Large intestine (tissue), 3 donors: ENCODE results near the gene RNF145. TPM values are rescaled to one million over a fixed set of nuclear protein-coding genes. Genes with fewer than 3 reads are reported as not detected.

Experiments
- DNase-seq, 2 donors: peaks; one replicate each; pipeline versions ENCODE4 v3.0.0 to v3.0.0-alpha.2; 2013
- H3K27ac ChIP-seq: one replicate; pipeline ENCODE4 v1.5.1; 2013; ENCODE audit warnings: low read length
- H3K27me3 ChIP-seq: 2 replicates; pipeline ENCODE4 v1.6.1; 2013; ENCODE audit warnings: low read length; ENCODE audit not compliant: control insufficient read depth, insufficient read depth
- H3K36me3 ChIP-seq: 2 replicates; pipeline ENCODE4 v1.6.1; 2013; ENCODE audit warnings: low read length; ENCODE audit not compliant: control insufficient read depth, insufficient read depth
- H3K4me1 ChIP-seq: one replicate; pipeline ENCODE4 v1.6.1; 2013; ENCODE audit warnings: low read length; ENCODE audit not compliant: control insufficient read depth, insufficient read depth
- H3K4me3 ChIP-seq: one replicate; pipeline ENCODE4 v1.5.1; 2013; ENCODE audit warnings: low read length
- H3K9me3 ChIP-seq: one replicate; pipeline ENCODE4 v1.6.1; 2013; ENCODE audit warnings: mild to moderate bottlenecking, low read depth, low read length, moderate library complexity; ENCODE audit not compliant: control insufficient read depth
- WGBS: methylation state at CpG from one replicate; pipeline ENCODE4 v1.1.5; 2013; ENCODE audit warnings: low lambda C conversion rate; ENCODE audit not compliant: insufficient coverage; 5-methylcytosine and 5-hydroxymethylcytosine counted together
- polyA plus RNA-seq: library from polyadenylated mRNA; unstranded; fragments of 120-200 nt; gene quantifications from one replicate; pipeline ENCODE4 v1.2.1, GENCODE V29; 2013

RNF145 gene
- polyA plus RNA-seq, 1 donor: 52.6 TPM

GRCh38 chr5:159198063-159199036 lies 11.0 kb downstream of the RNF145 start:
- WGBS: 100% methylated on average over 1 of the region's 5 CpGs
- Histone ChIP-seq H3K4me1 (no peaks in the 10 kb centered on the region), H3K9me3 (no peaks in the 10 kb centered on the region), H3K27me3 (no peaks in the 10 kb centered on the region), H3K4me3 (no peak overlapping the region), H3K27ac (no peak overlapping the region), H3K36me3 (peaks cover 27% of the 10 kb centered on the region)
- DNase-seq: no peak

- Histone ChIP-seq H3K4me3 (no peak overlapping the region), H3K36me3 (peaks cover 26% of the 10 kb centered on the region), H3K27ac (no peak overlapping the region), H3K9me3 (no peaks in the 10 kb centered on the region), H3K4me1 (no peaks in the 10 kb centered on the region), H3K27me3 (no peaks in the 10 kb centered on the region)
- no peak for DNase-seq
- 100% methylated on average over 1 of the region's 2 CpGs for WGBS
Measured at GRCh38 chr5:159195775-159196174, 13.6 kb downstream of the RNF145 start.

- peaks cover 44% of the 10 kb centered on the region for H3K36me3 ChIP-seq
- H3K27ac ChIP-seq: no peak overlapping the region
- WGBS: no CpG with 5 or more reads among the region's 3 CpGs
Measured at GRCh38 chr5:159190170-159190569, 19.2 kb downstream of the RNF145 start.

GRCh38 chr5:159189310-159189709 lies 20.0 kb downstream of the RNF145 start:
- Histone ChIP-seq H3K4me3 (no peak overlapping the region), H3K36me3 (peaks cover 42% of the 10 kb centered on the region), H3K27ac (no peak overlapping the region), H3K9me3 (no peaks in the 10 kb centered on the region), H3K27me3 (no peaks in the 10 kb centered on the region), H3K4me1 (no peaks in the 10 kb centered on the region)
- no peak for DNase-seq
- WGBS: 100% methylated on average over 2 of the region's 4 CpGs

More at GRCh38 chr5:159190170-159190569, 19.2 kb downstream of the RNF145 start:
- no peak for DNase-seq
- Histone ChIP-seq H3K9me3 (no peaks in the 10 kb centered on the region), H3K4me1 (no peaks in the 10 kb centered on the region), H3K4me3 (no peak overlapping the region), H3K27me3 (no peaks in the 10 kb centered on the region)

GRCh38 chr5:159187719-159188118 lies 21.6 kb downstream of the RNF145 start:
- WGBS: no CpG with 5 or more reads among the region's 3 CpGs
- Histone ChIP-seq H3K27me3 (no peaks in the 10 kb centered on the region), H3K9me3 (no peaks in the 10 kb centered on the region), H3K4me3 (no peak overlapping the region), H3K4me1 (no peaks in the 10 kb centered on the region), H3K36me3 (peaks cover 33% of the 10 kb centered on the region), H3K27ac (no peak overlapping the region)
- no peak for DNase-seq

GRCh38 chr5:159186319-159186718 lies 23.0 kb downstream of the RNF145 start:
- no CpG with 5 or more reads among the region's 4 CpGs for WGBS

GRCh38 chr5:159185773-159186172 lies 23.6 kb downstream of the RNF145 start:
- DNase-seq: no peak
- no peaks in the 10 kb centered on the region for H3K4me1 ChIP-seq
- no peaks in the 10 kb centered on the region for H3K9me3 ChIP-seq
- H3K36me3 ChIP-seq: peaks cover 34% of the 10 kb centered on the region
- no CpG with 5 or more reads among the region's 10 CpGs for WGBS
- H3K27ac ChIP-seq: no peak overlapping the region
- no peaks in the 10 kb centered on the region for H3K27me3 ChIP-seq
- no peak overlapping the region for H3K4me3 ChIP-seq

More at GRCh38 chr5:159186319-159186718, 23.0 kb downstream of the RNF145 start:
- Histone ChIP-seq H3K9me3 (no peaks in the 10 kb centered on the region), H3K27me3 (no peaks in the 10 kb centered on the region), H3K4me1 (no peaks in the 10 kb centered on the region), H3K36me3 (peaks cover 32% of the 10 kb centered on the region), H3K4me3 (no peak overlapping the region), H3K27ac (no peak overlapping the region)
- no peak for DNase-seq

- DNase-seq: no peak
- Histone ChIP-seq H3K9me3 (no peaks in the 10 kb centered on the region), H3K27me3 (no peaks in the 10 kb centered on the region), H3K4me1 (peaks cover under 1% of the 10 kb centered on the region), H3K27ac (no peak overlapping the region), H3K4me3 (no peak overlapping the region), H3K36me3 (peaks cover 35% of the 10 kb centered on the region)
- WGBS: 100% methylated on average over 2 of the region's 4 CpGs
Measured at GRCh38 chr5:159184858-159185381, 24.4 kb downstream of the RNF145 start.

- peaks cover 31% of the 10 kb centered on the region for H3K36me3 ChIP-seq
- no peak for DNase-seq
- H3K9me3 ChIP-seq: no peaks in the 10 kb centered on the region
- 81% methylated on average over 2 of the region's 3 CpGs for WGBS
- H3K27ac ChIP-seq: no peak overlapping the region
- peaks cover 6% of the 10 kb centered on the region for H3K4me1 ChIP-seq
- no peak overlapping the region for H3K4me3 ChIP-seq
- H3K27me3 ChIP-seq: no peaks in the 10 kb centered on the region
Measured at GRCh38 chr5:159184236-159184635, 25.1 kb downstream of the RNF145 start.

- no peak overlapping the region for H3K27ac ChIP-seq
- no CpG with 5 or more reads among the region's 1 CpG for WGBS
- H3K4me3 ChIP-seq: no peak overlapping the region
- no peaks in the 10 kb centered on the region for H3K9me3 ChIP-seq
- no peaks in the 10 kb centered on the region for H3K27me3 ChIP-seq
- no peak for DNase-seq
- peaks cover 11% of the 10 kb centered on the region for H3K4me1 ChIP-seq
- H3K36me3 ChIP-seq: peaks cover 29% of the 10 kb centered on the region
Measured at GRCh38 chr5:159183247-159183646, 26.1 kb downstream of the RNF145 start.
